Astrocyte (in vitro differentiated cells and primary cell): ENCODE measurements around the gene TSGA10.

Experiments used
- EZH2 ChIP-seq: IDR thresholded peaks from 2 replicates; pipeline ENCODE4 v1.6.1; 2012; ENCODE audit warnings: mild to moderate bottlenecking, low read length, inconsistent platforms; ENCODE audit not compliant: insufficient read depth
- TF ChIP-seq, protein P1 (sequence below): IDR thresholded peaks from 2 replicates; pipeline ENCODE4 v1.5.1; 2011; ENCODE audit warnings: low read depth, mild to moderate bottlenecking, inconsistent platforms, low read length, moderate library complexity; ENCODE audit not compliant: insufficient read depth

DNA sequence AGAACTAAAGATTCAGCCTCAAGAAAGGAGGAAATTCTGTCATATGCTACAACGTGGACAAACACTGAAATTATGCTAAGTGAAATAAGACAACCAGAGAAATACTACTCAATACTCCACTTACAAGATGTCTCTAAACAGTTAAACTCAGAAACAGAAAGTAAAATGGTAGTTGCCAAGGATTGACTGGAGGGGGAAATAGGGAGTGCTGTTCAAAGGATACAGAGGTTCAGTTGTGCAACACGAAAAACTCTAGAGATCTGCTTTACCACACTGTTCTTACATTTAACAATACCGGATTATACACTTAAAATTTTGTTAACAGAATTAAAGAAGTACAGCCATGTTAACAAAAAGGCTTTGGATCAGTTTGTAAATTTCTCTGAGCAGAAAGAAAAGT is 53.0 kb downstream of the TSGA10 start:
- TF ChIP-seq, protein P1, sequence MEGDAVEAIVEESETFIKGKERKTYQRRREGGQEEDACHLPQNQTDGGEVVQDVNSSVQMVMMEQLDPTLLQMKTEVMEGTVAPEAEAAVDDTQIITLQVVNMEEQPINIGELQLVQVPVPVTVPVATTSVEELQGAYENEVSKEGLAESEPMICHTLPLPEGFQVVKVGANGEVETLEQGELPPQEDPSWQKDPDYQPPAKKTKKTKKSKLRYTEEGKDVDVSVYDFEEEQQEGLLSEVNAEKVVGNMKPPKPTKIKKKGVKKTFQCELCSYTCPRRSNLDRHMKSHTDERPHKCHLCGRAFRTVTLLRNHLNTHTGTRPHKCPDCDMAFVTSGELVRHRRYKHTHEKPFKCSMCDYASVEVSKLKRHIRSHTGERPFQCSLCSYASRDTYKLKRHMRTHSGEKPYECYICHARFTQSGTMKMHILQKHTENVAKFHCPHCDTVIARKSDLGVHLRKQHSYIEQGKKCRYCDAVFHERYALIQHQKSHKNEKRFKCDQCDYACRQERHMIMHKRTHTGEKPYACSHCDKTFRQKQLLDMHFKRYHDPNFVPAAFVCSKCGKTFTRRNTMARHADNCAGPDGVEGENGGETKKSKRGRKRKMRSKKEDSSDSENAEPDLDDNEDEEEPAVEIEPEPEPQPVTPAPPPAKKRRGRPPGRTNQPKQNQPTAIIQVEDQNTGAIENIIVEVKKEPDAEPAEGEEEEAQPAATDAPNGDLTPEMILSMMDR: no peak
- no peak for TF ChIP-seq EZH2
